NCI-H526 (cell line): ENCODE measurements around the gene PRDM15.
"Not testable (repeated sequence)": the region's sequence is repeated elsewhere in the genome, so short reads cannot be mapped to it uniquely, and the experiment has no call there.

Experiments
- DNase-seq, 2 experiments: peaks; one replicate each; lab custom pipeline; 2025; lab: John Stamatoyannopoulos, UW

Gene PRDM15

DNA sequence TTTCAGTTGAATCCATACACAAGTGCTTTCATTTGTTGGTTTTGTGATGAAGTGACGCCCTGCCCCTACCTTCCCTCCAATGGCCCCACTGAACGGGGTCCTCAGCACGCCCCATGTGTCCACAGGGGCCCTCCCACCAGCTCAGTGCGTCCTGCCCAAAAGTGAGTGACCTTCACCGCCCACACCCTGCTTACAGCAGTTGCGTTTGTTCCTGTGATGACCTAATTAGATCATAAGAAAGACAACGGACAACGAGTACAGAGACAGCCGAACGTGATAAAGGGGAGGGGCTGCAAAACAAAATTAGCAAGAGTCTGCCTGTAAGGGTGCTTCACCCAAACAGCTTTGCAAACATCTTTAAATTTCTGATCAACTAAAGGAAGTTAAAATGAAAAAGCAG is 74.1 kb downstream of the PRDM15 start:
- DNase-seq = no peak

- DNase-seq = no peak
Observed at GRCh38 chr21:41804381-41804780, 74.8 kb downstream of the PRDM15 start.

DNA sequence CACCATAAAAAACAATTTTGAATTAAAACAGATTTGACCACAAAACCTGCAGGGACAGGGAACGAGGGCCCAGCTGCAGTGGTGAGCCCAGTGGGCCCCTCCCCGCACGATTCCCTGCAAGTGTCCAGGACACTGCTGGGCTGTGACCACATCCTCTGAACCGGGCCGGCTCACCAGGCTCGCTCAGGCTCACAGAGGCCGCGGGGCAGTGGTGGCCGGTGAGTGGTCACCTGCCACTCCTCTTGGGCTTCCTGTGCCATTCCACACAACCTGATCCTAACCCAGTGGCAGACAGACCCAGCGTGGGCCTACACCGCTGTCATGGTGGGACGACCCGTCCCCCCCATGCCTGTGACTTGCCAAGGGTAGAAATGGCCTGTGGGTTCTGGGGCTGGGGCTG is 75.8 kb downstream of the PRDM15 start:
- DNase-seq = no peak

- no peak for DNase-seq
Observed at GRCh38 chr21:41802684-41803083, 76.5 kb downstream of the PRDM15 start.

GRCh38 chr21:41802198-41802584 is 77.0 kb downstream of the PRDM15 start:
- no peak for DNase-seq

DNA sequence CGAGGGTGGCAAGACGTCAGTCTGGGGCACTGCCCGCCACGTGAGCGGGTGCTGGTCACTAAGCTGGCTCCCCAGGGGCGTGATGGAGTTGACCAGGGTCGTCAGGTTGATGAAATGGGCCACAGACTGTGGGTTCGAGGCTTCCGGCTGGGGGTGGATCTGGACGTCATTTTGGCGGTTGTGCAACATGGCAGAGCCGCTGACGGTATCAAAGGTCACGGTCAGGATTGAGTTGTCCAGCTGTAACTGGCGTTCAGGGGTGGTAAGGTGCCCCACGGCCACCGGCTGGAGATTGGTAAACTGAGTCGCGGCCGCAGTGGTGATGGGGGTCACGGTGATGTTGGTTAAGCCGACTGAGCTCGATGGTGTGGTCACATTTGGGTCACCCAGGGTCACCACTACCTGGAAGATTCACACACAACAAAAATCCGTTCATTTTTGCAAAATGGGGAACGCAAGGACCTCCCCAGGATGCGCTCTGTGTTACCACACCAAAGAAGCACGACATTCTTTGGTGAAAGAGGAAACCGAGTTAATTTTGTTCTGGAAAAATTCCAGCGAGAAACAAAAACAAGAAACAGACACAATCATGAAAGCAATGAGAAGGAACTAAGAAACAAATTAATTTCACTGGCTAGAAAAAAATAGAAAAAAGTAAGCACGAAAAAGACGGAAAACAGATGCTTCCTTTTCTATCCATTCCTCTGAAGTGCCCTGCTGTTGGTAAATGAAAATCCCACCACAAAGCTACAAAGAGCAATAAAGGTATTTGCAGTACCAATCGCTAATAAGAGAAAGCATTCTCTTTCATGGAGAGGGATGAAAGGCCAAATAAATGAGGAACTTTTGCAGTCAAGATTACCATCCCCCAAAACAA is 77.6 kb downstream of the PRDM15 start:
- no peak for DNase-seq

DNA sequence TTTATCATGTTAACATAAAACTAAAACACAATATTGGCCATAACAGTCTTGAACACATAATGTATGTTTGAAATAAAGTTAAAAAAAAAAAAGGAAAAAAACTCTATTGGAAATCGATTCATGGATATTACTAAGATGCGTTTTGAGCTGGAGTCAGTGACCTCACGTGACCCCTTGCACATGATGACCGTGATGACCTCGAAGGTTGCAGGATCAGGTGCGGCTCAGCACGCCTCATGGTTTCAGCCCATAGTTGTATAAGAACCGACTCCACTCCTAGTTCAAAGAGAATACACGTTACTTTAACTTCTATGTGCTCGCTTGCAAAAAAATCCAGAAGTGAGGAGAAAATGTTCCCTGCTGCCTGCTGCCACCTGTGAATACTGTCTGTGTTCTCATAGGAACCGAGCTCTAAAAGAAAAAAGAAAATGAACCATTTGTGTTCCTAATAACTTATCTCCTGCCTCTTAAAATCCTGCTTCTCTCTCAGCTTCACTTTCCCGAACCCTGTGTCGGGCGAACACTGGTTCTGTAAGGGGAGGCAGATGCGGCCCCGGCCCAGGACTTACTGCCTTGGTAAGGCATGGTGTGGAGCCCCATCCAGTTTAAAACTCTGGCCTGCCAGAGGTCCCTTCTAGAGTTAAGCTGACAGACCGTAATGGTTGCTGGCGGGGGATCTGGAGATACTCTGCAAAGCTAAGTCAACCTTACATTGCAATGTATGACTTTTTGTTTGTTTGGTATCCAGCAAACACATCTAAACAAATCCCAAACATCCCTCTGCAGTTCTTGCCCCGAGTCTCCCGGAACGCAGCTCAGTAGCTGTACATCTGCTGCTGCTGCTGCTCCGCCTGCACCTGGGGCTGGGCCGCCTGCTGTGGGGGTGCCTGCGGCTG is 78.5 kb downstream of the PRDM15 start:
- no peak for DNase-seq

DNA sequence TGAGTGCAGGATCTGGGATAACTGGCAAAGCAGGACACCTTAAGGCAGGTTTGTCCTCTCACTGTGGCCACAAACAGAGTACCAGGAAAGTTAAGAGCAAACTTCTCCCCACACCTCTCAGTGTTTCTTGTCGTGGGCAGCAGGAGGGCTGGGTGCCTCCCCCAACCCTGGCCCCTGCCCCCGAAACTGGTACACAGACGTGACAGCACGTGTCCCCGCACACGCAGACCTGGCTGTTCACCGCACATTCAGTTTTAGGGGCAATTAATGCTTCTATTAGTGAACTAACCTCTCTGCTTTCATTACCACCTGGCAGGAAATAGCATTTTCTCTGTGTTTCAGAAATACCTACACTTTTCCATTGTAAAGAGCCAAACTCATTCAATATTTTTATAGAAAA is 79.4 kb downstream of the PRDM15 start:
- no peak for DNase-seq

DNA sequence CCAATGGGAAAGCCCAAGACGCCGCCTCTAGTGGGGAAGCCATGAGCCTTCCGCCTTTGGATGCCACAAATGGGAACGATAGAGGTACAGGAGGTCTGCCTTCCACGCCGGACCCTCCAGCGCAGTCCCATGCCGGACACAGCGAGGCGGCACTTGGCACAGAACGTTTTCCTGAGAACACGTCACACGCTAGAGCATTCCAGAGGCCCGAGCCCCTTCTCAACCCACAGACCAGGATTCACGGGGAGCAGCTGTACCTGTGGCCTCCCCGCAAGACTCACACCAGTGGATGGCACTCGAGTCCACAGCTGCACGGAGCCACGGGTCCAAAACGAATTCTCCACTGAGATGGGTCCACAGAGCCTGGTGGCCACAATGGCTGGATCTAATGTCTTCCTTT is 80.8 kb downstream of the PRDM15 start:
- DNase-seq = no peak

DNA sequence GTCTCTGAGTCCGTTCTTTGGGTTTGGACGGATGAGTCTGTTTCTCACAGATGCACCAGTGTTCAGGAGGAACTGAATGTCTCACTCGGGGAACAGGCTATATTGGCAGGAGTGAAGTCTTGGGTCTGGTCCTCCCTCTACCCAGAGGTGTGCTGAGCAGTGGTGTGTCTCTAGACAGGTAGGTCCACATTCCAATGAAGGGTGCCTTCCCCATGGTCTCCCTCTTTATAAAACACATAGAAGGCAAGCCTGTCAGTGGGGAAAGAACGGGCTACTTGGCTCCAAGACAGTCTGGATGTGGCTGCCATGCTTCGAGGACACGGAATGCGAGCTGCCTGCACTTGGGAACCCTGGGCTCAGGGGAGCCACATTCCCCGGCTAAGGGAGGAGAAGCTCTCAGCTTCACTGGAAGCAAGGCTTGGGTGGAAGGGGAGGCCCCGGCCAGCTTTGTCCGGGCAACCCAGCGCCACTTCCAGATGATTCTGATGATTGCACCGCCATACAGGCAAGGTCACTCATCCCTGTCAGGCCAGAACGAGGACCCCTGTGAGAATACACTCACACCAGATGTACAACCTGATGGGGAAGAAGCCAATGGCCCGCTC is 82.6 kb downstream of the PRDM15 start:
- no peak for DNase-seq

DNA sequence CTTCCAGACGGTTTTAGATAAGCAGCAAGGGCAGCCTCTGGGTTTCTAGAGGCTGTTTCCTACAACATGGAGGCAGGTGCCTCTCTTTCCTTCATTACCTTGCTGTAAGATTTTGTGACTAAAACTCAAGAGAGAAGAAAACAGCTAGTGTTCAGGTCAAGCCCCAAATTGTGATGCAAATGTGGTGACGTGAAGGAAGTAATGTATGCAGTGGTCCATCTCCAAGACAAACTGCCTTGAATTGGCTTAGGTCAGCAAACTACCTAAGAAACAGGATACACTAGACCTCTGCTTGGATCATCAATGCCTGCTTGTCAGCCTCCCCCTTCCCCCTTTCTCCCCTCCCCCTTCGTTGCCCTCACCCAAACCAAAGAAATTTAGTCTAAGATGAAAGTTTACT is 83.4 kb downstream of the PRDM15 start:
- no peak for DNase-seq

DNA sequence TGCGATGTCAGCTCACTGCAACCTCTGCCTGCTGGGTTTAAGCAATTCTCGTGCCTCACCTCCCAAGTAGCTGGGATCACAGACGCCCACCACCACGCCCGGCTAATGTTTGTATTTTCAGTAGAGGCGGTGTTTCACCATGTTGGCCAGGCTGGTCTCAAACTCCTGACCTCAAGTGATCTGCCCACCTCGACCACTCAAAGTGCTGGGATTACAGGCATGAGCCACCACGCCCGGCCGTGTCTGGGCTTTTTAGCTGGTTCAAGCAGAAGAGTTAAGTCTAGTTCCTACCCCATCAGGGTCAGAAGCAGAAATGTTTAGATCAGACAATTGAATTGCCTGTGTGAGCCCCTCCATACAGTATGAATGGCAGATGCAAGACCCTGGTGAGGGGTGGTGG is 84.5 kb downstream of the PRDM15 start:
- DNase-seq = no peak

DNA sequence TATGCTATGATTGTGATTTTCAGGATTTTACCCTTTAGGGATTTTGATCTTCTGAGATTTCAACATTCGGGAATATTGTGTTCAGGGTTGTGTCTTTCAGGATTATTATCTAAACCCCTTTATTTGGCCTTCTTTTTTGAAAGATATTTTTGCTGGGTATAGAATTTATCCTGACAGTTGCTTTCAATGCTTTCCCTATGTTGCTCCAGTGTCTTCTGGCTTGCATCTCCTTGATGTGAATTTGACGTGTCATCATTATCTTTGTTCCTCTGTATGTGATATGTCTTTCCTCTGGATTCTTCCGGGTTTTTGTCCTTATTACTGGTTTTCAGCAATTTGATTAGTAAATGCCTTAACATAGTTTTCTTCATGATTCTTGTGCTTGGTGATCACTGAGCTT is 86.4 kb downstream of the PRDM15 start:
- DNase-seq = no peak

- peak in 1 of 2 experiments; percentile 30 for DNase-seq
Observed at GRCh38 chr21:41786509-41786987, 92.6 kb downstream of the PRDM15 start.

DNA sequence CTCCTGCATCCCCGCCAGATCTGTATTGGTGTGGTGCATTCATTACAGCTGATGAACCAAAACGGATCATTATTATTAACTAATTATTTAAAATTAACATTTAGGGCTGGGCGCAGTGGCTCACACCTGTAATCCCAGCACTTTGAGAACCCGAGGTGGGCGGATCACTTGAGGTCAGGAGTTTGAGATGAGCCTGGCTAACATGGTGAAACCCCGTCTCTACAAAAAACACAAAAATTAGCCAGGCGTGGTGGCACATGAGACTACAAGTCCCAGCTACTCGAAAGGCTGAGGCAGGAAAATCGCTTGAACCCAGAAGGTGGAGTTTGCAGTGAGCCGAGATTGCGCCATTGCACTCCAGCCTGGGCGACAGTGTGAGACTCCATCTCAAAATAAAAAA is 93.9 kb downstream of the PRDM15 start:
- DNase-seq = not testable (repeated sequence)

GRCh38 chr21:41784456-41785102 is 94.6 kb downstream of the PRDM15 start:
- no peak for DNase-seq

DNA sequence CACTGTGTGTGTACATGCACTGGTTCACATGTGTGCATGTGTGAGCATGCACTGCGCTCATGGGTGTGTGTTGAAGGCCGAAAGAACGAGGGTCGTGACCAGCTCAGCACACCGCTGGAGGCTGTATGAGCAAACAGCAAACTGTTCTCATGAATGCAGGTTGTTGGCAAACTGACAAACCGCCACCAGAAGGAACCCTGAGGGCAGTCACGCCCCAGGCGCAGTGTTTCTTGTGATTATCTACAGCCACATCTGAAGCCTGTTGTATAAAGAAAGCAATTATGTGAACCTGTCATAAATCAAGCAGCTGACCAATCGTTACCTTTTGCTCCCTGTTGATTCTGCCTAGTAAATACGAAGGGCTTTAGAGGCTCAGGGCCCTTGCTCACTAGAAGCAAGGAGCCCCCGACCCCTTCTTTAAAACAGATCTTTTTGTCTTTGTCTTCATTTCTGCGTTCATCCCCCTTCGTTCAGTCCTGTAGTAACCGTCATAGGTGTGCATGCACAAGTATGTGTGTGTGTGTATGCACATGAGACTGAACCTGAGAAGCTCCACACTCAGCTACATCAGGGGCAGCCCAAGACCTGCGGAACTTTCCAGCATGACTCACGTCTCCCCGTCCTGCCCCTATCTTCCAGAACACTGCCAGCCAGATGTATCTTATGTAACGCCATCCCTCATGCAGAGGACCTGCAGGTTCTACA is 95.5 kb downstream of the PRDM15 start:
- DNase-seq = peak; percentile 66 to 80

DNA sequence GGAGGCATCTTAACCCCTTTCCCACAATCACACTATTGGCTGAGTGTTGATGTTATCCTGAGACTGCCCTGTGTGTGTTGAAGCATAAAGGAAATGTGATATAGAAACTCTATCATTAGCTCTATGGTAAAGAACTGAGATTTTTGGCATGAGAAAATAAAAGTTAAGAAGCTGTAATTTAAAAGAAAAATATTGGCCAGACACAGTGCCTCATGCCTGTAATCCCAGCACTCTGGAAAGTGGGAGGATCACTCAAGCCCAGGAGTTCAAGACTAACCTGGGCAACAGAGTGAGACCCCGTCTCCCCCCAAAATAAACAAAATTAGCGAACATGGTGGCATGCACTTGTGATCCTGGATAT is 98.1 kb downstream of the PRDM15 start:
- DNase-seq = no peak

DNA sequence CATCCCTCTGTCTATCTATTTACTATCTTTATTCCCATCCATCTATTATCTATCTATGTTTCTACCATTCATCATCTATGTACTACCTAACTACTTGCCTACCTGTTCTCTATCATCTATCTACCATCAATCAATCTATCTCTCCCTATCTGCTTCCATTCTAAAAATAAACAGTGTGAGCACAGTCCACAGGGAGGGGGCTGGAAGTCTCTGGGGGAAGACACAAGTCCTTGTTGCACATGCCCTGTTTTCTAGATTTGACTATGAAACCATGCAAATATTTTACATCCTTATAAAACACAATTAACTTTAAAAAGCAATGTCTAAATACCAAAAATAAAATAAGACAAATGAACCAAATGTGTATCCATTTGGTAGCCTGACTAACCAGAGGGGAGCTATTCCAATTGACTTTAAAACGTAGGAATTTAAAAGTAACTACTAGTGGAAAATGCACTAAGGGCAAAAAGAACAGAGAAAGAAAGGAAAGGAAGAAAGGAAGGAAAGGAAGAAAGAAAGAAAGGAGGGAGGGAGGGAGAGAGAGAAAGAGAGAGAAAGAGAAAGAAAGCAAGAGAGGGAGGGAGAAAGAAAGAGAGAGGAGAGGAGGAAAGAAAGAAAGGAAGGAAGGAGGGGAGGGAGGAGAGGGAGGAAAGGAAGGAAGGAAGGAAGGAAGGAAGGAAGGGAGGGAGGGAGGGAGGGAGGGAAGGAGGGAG is 98.7 kb downstream of the PRDM15 start:
- DNase-seq = peak in 1 of 2 experiments; percentile 19

DNA sequence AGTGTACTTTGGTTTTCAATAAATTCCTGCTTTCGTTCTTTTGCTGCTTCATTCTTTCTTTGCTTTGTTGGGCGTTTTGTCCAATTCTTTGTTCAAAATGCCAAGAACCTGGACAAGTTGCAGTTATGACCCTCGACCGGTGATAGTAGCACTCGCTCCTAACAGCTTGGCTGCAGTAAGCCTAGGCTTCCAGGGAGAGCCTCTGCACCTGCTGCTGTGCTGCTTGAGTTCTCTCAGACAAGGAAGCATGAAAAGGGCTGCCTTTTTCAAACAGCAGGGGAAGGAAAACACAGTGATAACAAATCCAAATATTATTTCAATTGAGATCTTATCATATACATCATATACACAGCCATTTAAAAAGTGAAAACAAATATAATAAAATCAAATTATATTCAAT is 99.5 kb downstream of the PRDM15 start:
- DNase-seq = peak; percentile 22 to 60
